ENCODE measurements around the gene SPOCD1.

The SPOCD1 gene

GRCh38 chr1:31793086-31793485 is 22.7 kb downstream of the SPOCD1 start:
- TF ChIP-seq REST (IDR thresholded peaks at IDR 0.05; ENCODE audit: insufficient replicate concordance, low read depth) (no peak), SPI1 (IDR thresholded peaks at IDR 0.05; ENCODE audit: borderline replicate concordance, low read depth) (no peak)
- H3K27ac ChIP-seq (replicated peaks), result no peak overlapping the region
- H3K27me3 ChIP-seq (ENCODE audit: insufficient read depth, poor library complexity, severe bottlenecking), result peaks cover 1% of the 10 kb centered on the region
- DNase-seq (ENCODE audit: low read depth in 1 of 2, low spot score in 1 of 2), result no peak
- no peak overlapping the region for H3K4me3 ChIP-seq (replicated peaks; ENCODE audit: insufficient read depth, low read length)

- no peaks in the 10 kb centered on the region for H3K27me3 ChIP-seq (ENCODE audit: insufficient read depth, poor library complexity, severe bottlenecking)
These were observed 23.3 kb downstream of the SPOCD1 start for GRCh38 chr1:31792541-31792940.

GRCh38 chr1:31792116-31792515 is 23.7 kb downstream of the SPOCD1 start:
- Histone ChIP-seq H3K27me3 (ENCODE audit: insufficient read depth, poor library complexity, severe bottlenecking) (no peaks in the 10 kb centered on the region), H3K4me3 (replicated peaks; ENCODE audit: insufficient read depth, low read length) (no peak overlapping the region), H3K27ac (replicated peaks) (no peak overlapping the region)
- no peak for DNase-seq (ENCODE audit: low read depth in 1 of 2, low spot score in 1 of 2)
- no peak for TF ChIP-seq POLR2AphosphoS5 (IDR thresholded peaks at IDR 0.05; ENCODE audit: low read depth)
- TF ChIP-seq GABPA (IDR thresholded peaks at IDR 0.05; ENCODE audit: low read depth), result no peak
- no peak for TF ChIP-seq REST (IDR thresholded peaks at IDR 0.05; ENCODE audit: insufficient replicate concordance, low read depth)
- no peak for TF ChIP-seq CTCF (IDR thresholded peaks at IDR 0.05; ENCODE audit: insufficient read depth, low read length)
- no peak for TF ChIP-seq SPI1 (IDR thresholded peaks at IDR 0.05; ENCODE audit: borderline replicate concordance, low read depth)

More at GRCh38 chr1:31792541-31792940, 23.3 kb downstream of the SPOCD1 start:
- H3K4me3 ChIP-seq (replicated peaks; ENCODE audit: insufficient read depth, low read length), result no peak overlapping the region
- TF ChIP-seq REST (IDR thresholded peaks at IDR 0.05; ENCODE audit: insufficient replicate concordance, low read depth) (no peak), POLR2AphosphoS5 (IDR thresholded peaks at IDR 0.05; ENCODE audit: low read depth) (no peak), GABPA (IDR thresholded peaks at IDR 0.05; ENCODE audit: low read depth) (no peak), CTCF (IDR thresholded peaks at IDR 0.05; ENCODE audit: insufficient read depth, low read length) (no peak), SPI1 (IDR thresholded peaks at IDR 0.05; ENCODE audit: borderline replicate concordance, low read depth) (no peak)
- no peak for DNase-seq (ENCODE audit: low read depth in 1 of 2, low spot score in 1 of 2)
- H3K27ac ChIP-seq (replicated peaks), result no peak overlapping the region

All from HL-60 (cell line).